Ovary (tissue), 9 donors: ENCODE data around the gene WFDC9. TPM values are rescaled to one million over a fixed set of nuclear protein-coding genes. Genes with fewer than 3 reads are reported as not detected.
"Not testable (repeated sequence)": the region's sequence is repeated elsewhere in the genome, so short reads cannot be mapped to it uniquely, and the experiment has no call there.

Source experiments
- DNase-seq, 5 donors: peaks; one replicate each; pipeline ENCODE4 v3.0.0-alpha.2; 2019 to 2020
- H3K27ac ChIP-seq, 2 donors: fragments of 200-600 bp; one replicate each; pipeline versions ENCODE4 v1.5.1 to v1.8.0; 2019 to 2022
- H3K27me3 ChIP-seq: fragments of 200-600 bp; one replicate; pipeline ENCODE4 v1.8.0; 2022
- H3K36me3 ChIP-seq: fragments of 200-600 bp; sonication (generic); one replicate; pipeline ENCODE4 v1.5.1; 2019
- H3K4me1 ChIP-seq: one replicate; pipeline ENCODE4 v1.8.1; 2013; ENCODE audit warnings: mild to moderate bottlenecking, moderate library complexity; ENCODE audit not compliant: insufficient read depth
- H3K4me3 ChIP-seq: fragments of 200-600 bp; sonication (generic); one replicate; pipeline ENCODE4 v1.5.1; 2017
- H3K9me3 ChIP-seq, 2 donors: fragments of 200-600 bp in 1 of 2; sonication (generic) in 1 of 2; one replicate each; pipeline versions ENCODE4 v1.5.1 to v1.8.1; 2013 to 2019; ENCODE audit warnings: mild to moderate bottlenecking in 1 of 2, moderate library complexity in 1 of 2
- CTCF ChIP-seq, 3 donors: fragments of 450-650 bp in 2 of 3; fragments of 200-600 bp in 1 of 3; IDR thresholded peaks; one replicate each; pipeline versions ENCODE4 v1.5.1 to v1.8.0; 2016 to 2022; ENCODE audit warnings: antibody characterized with exemption in 3 of 3, mild to moderate bottlenecking in 1 of 3
- EP300 ChIP-seq: sonication (generic); formaldehyde crosslinking; IDR thresholded peaks from one replicate; pipeline ENCODE4 v1.6.1; 2017; ENCODE audit warnings: antibody characterized with exemption
- POLR2A ChIP-seq: fragments of 450-650 bp; IDR thresholded peaks from one replicate; pipeline ENCODE4 v1.6.1; 2017; ENCODE audit warnings: antibody characterized with exemption, mild to moderate bottlenecking, moderate library complexity
- WGBS, 3 donors: extraction: QIAGEN DNeasy Blood & Tissue Kit in 1 of 3; methylation state at CpG; one replicate each; pipeline versions ENCODE4 v1.1.5 to v1.1.7; 2013 to 2017; 5-methylcytosine and 5-hydroxymethylcytosine counted together
- intact Hi-C, 4 donors: fragments of 100-400 bp; cut with DNase I; formaldehyde crosslinking; loops; one replicate each; pipeline versions ENCODE4 v1.11.0 to v1.15.1; 2022 to 2023
- polyA plus RNA-seq, 2 donors: library from polyadenylated mRNA; stranded (reverse); fragments of 200-250 nt in 1 of 2; fragments of 350-450 nt in 1 of 2; fragmentation: Illumina TruSeq in 1 of 2; extraction: RNeasy Lipid Tissue Mini Kit (QIAGEN cat#74804) in 1 of 2; gene quantifications; one replicate each; pipeline ENCODE4 v1.2.3, GENCODE V29; 2013 to 2014
- total RNA-seq, 7 donors: library from RNA; depleted of rRNA in 2 of 7; stranded (reverse); fragments of >200 nt in 2 of 7; fragmentation: NEBNext Ultra II Directional in 3 of 7; extraction: Animal tissue kit (Norgen Biotek cat#: 25700) in 3 of 7; gene quantifications; one replicate each; pipeline versions ENCODE4 v1.1.0 to v1.2.4, GENCODE V29; 2016 to 2023
- donor health status: DM: no; HTN: no; CAD: no; lungs with moderate emphysema.
- donor health status: DM: no; HTN: no; CAD: no.
- donor health status: Bipolar disorder and iron deficiency.
- donor health status: DM: yes; HTN: yes; CAD: no.
- donor health status: DM: no; HTN: no; CAD: no.
- donor health status: DM: yes; HTN: yes; CAD: no.

WFDC9 gene
- total and polyA plus RNA-seq, 9 donors, result not detected

GRCh38 chr20:45649312-45649863 lies 18.3 kb upstream of the WFDC9 start:
- H3K36me3 ChIP-seq, result no peaks in the 10 kb centered on the region
- TF ChIP-seq CTCF (IDR thresholded peaks at IDR 0.05) (no peak), EP300 (no peak), POLR2A (no peak)
- no peaks in the 10 kb centered on the region for H3K4me1 ChIP-seq
- no peaks in the 10 kb centered on the region for H3K27me3 ChIP-seq
- DNase-seq, result no peak
- 68 to 78% (median 72%) methylated on average over 6 of the region's 6 CpGs for WGBS, 3 donors
- H3K4me3 ChIP-seq, result no peak overlapping the region
- no peak overlapping the region for H3K27ac ChIP-seq
- no peaks in the 10 kb centered on the region for H3K9me3 ChIP-seq
- intact Hi-C loops, result no loop called here

GRCh38 chr20:45647441-45648050 lies 16.5 kb upstream of the WFDC9 start:
- no peaks in the 10 kb centered on the region for H3K27me3 ChIP-seq
- 50 to 63% (median 56%) methylated on average over 1 of the region's 1 CpG for WGBS, 3 donors
- H3K9me3 ChIP-seq, result no peaks in the 10 kb centered on the region
- H3K4me3 ChIP-seq, result no peak overlapping the region
- no peaks in the 10 kb centered on the region for H3K4me1 ChIP-seq
- TF ChIP-seq EP300 (no peak), CTCF (IDR thresholded peaks at IDR 0.05) (no peak), POLR2A (no peak)
- DNase-seq, result no peak
- H3K27ac ChIP-seq, result no peak overlapping the region
- H3K36me3 ChIP-seq, result no peaks in the 10 kb centered on the region
- intact Hi-C loops, result no loop called here

- Histone ChIP-seq H3K4me3 (no peak overlapping the region), H3K4me1 (no peaks in the 10 kb centered on the region), H3K27ac (no peak overlapping the region), H3K9me3 (no peaks in the 10 kb centered on the region), H3K27me3 (no peaks in the 10 kb centered on the region), H3K36me3 (no peaks in the 10 kb centered on the region)
- intact Hi-C loops, result no loop called here
- 82 to 86% (median 84%) methylated on average over 3 of the region's 3 CpGs for WGBS, 3 donors
- no peak for DNase-seq
- TF ChIP-seq POLR2A (no peak), CTCF (IDR thresholded peaks at IDR 0.05) (no peak), EP300 (no peak)
Observed at GRCh38 chr20:45646875-45647274, 15.8 kb upstream of the WFDC9 start.

- H3K4me1 ChIP-seq, H3K9me3 ChIP-seq, DNase-seq, H3K27ac ChIP-seq, intact Hi-C loops, H3K36me3 ChIP-seq, H3K27me3 ChIP-seq, H3K4me3 ChIP-seq: not testable (repeated sequence)
- WGBS, 3 donors, result 86 to 95% (median 95%) methylated on average over 19 to 28 of the region's 28 CpGs
Observed at GRCh38 chr20:45645869-45646268, 14.8 kb upstream of the WFDC9 start.

GRCh38 chr20:45641076-45641475 lies 10.0 kb upstream of the WFDC9 start:
- H3K27ac ChIP-seq, H3K9me3 ChIP-seq, H3K4me1 ChIP-seq, DNase-seq, H3K4me3 ChIP-seq, intact Hi-C loops, H3K36me3 ChIP-seq, H3K27me3 ChIP-seq: not testable (repeated sequence)
- 93 to 96% (median 95%) methylated on average over 24 of the region's 24 CpGs for WGBS, 3 donors
